Esophagus muscularis mucosa (tissue), 4 donors: Measurements from ENCODE around the gene PLXDC2. TPM values are rescaled to one million over a fixed set of nuclear protein-coding genes. Genes with fewer than 3 reads are reported as not detected.
A peak's percentile ranks its signal among the peaks of the same experiment; 100 is the strongest.

Source experiments
- DNase-seq: peaks from one replicate; pipeline ENCODE4 v3.0.0-alpha.2; 2017; ENCODE audit errors: extremely low spot score
- H3K27ac ChIP-seq, 4 donors: fragments of 200-600 bp; sonication (generic); replicated peaks in 1 of 4; 1 replicate in 3 of 4; 2 replicates in 1 of 4; pipeline ENCODE4 v1.5.1; 2016 to 2019; ENCODE audit warnings: mild to moderate bottlenecking in 1 of 4
- H3K27me3 ChIP-seq, 4 donors: fragments of 200-600 bp; sonication (generic); one replicate each; pipeline versions ENCODE4 v1.5.1 to v1.6.0; 2016 to 2019
- H3K36me3 ChIP-seq, 4 donors: fragments of 200-600 bp; sonication (generic); one replicate each; pipeline ENCODE4 v1.5.1; 2016 to 2019
- H3K4me1 ChIP-seq, 4 donors: fragments of 200-600 bp; sonication (generic); one replicate each; pipeline ENCODE4 v1.5.1; 2016 to 2019
- H3K4me3 ChIP-seq, 4 donors: fragments of 200-600 bp; sonication (generic); 1 replicate in 2 of 4; 2 replicates in 2 of 4; pipeline ENCODE4 v1.5.1; 2016 to 2019; ENCODE audit warnings: mild to moderate bottlenecking in 4 of 4, moderate library complexity in 1 of 4
- H3K9me3 ChIP-seq, 4 donors: fragments of 200-600 bp; sonication (generic); 1 replicate in 3 of 4; 2 replicates in 1 of 4; pipeline ENCODE4 v1.5.1; 2016 to 2019
- EP300 ChIP-seq: sonication (generic); formaldehyde crosslinking; IDR thresholded peaks from one replicate; pipeline ENCODE4 v1.6.1; 2017; ENCODE audit warnings: antibody characterized with exemption
- POLR2A ChIP-seq: fragments of 450-650 bp; IDR thresholded peaks from one replicate; pipeline ENCODE4 v1.6.1; 2017; ENCODE audit warnings: antibody characterized with exemption, moderate library complexity, mild to moderate bottlenecking, low read depth
- POLR2AphosphoS5 ChIP-seq, 2 donors: sonication (generic); formaldehyde crosslinking; IDR thresholded peaks; one replicate each; pipeline ENCODE4 v1.6.1; 2017; ENCODE audit warnings: antibody characterized with exemption in 2 of 2
- WGBS: methylation state at CpG from one replicate; pipeline ENCODE4 v1.1.5; 2018; 5-methylcytosine and 5-hydroxymethylcytosine counted together
- intact Hi-C: fragments of 100-400 bp; cut with DNase I; formaldehyde crosslinking; loops from one replicate; pipeline ENCODE4 v1.15.1; 2023
- total RNA-seq, 4 donors: library from RNA; depleted of rRNA; stranded (reverse); fragments of >200 nt; gene quantifications; one replicate each; pipeline versions ENCODE4 v1.1.0 to v1.2.1, GENCODE V29; 2016
- TF ChIP-seq, protein P1 (sequence below), 3 experiments: fragments of 200-600 bp in 2 of 3; fragments of 450-650 bp in 1 of 3; sonication (generic) in 2 of 3; IDR thresholded peaks; one replicate each; pipeline ENCODE4 v1.5.1; 2017 to 2019; ENCODE audit warnings: antibody characterized with exemption in 3 of 3, mild to moderate bottlenecking in 2 of 3, moderate library complexity in 1 of 3

PLXDC2 gene
- total RNA-seq, 4 donors from 2014 or later: 28.7 to 54.2 (median 42.4) TPM

- no peaks in the 10 kb centered on the region for H3K36me3 ChIP-seq
- H3K4me1 ChIP-seq: peaks cover 0 to 5% (median 0%) of the 10 kb centered on the region in 4 donors
- no peak for DNase-seq
- H3K27me3 ChIP-seq: no peaks in the 10 kb centered on the region
- no peak overlapping the region for H3K27ac ChIP-seq
- WGBS: 94% methylated on average over 5 of the region's 5 CpGs
- no peak overlapping the region for H3K4me3 ChIP-seq
- intact Hi-C loops: no loop called here
- no peaks in the 10 kb centered on the region for H3K9me3 ChIP-seq
- TF ChIP-seq POLR2AphosphoS5 (IDR thresholded peaks at IDR 0.05) (peak in 1 of 2 donors; percentile 26), POLR2A (no peak), EP300 (no peak)
Observed at GRCh38 chr10:19906108-19906791, 90.0 kb downstream of the PLXDC2 start.

DNA sequence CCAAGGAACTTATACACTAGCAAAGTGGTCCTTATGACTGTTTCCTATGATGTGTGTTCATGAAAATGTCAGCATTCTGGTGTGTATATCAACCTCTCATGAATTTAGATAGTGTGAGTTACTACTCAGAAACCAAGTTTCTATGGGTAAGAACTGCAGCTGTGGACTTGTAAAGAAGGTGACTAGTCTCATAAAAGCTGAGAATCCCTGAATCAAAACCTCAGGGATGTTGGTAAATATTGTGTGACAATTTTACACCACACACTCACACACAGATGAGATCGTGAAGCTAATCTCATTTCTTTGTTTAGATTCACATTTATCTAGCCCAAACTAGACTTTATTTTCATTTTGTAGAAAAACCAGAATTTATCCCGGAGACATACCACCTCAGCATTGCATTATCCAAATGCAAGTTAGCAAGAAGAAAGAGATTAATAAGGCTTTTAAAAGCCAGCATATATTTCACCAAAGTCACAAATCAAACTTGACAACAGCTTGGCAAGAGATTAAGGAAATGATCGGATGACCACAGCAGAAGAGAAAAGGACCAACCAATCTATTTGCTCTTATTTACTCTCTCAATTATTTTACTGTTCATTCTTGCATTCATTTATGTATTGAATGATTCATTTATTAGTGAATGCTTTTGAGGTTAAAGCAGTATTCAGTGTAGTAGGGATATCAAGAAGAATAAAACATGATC is 92.9 kb downstream of the PLXDC2 start:
- Histone ChIP-seq H3K9me3 (no peaks in the 10 kb centered on the region), H3K4me1 (no peaks in the 10 kb centered on the region), H3K36me3 (no peaks in the 10 kb centered on the region), H3K27ac (no peak overlapping the region), H3K27me3 (no peaks in the 10 kb centered on the region), H3K4me3 (no peak overlapping the region)
- intact Hi-C loops: no loop called here
- WGBS: 59% methylated on average over 3 of the region's 3 CpGs
- TF ChIP-seq POLR2A: no peak
- TF ChIP-seq, protein P1, sequence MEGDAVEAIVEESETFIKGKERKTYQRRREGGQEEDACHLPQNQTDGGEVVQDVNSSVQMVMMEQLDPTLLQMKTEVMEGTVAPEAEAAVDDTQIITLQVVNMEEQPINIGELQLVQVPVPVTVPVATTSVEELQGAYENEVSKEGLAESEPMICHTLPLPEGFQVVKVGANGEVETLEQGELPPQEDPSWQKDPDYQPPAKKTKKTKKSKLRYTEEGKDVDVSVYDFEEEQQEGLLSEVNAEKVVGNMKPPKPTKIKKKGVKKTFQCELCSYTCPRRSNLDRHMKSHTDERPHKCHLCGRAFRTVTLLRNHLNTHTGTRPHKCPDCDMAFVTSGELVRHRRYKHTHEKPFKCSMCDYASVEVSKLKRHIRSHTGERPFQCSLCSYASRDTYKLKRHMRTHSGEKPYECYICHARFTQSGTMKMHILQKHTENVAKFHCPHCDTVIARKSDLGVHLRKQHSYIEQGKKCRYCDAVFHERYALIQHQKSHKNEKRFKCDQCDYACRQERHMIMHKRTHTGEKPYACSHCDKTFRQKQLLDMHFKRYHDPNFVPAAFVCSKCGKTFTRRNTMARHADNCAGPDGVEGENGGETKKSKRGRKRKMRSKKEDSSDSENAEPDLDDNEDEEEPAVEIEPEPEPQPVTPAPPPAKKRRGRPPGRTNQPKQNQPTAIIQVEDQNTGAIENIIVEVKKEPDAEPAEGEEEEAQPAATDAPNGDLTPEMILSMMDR (IDR thresholded peaks at IDR 0.05): no peak
- no peak for TF ChIP-seq POLR2AphosphoS5 (IDR thresholded peaks at IDR 0.05)
- no peak for TF ChIP-seq EP300
- no peak for DNase-seq

GRCh38 chr10:19911886-19912285 is 95.7 kb downstream of the PLXDC2 start:
- intact Hi-C loops: no loop called here
- no peak overlapping the region for H3K4me3 ChIP-seq
- 60% methylated on average over 2 of the region's 2 CpGs for whole genome bisulfite sequencing

DNA sequence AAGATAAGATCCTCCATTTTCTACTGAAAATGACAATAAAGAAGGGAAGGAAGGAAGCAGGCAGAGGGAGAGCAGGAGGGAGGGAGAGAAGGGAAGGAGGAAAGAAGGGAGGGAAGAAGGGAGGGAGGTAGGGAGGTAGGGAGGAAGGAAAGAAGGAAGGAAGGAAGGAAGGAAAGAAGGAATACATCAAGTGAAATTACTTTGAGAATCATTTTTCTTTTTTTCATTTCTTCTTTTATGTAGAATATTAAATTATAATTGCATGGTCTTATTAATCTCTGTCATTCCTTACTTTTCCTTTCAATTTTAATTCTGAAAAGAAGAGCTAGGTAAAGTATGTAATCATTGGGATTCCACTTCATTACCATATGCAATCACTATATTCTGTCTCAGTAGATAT is 97.8 kb downstream of the PLXDC2 start:
- TF ChIP-seq, protein P1 (IDR thresholded peaks at IDR 0.05): no peak
- no peak for TF ChIP-seq POLR2AphosphoS5 (IDR thresholded peaks at IDR 0.05)
- TF ChIP-seq EP300: no peak
- no peak for TF ChIP-seq POLR2A
- H3K4me1 ChIP-seq: peaks cover 11 to 13% (median 12%) of the 10 kb centered on the region in 4 donors
- no peaks in the 10 kb centered on the region for H3K9me3 ChIP-seq
- H3K4me3 ChIP-seq: no peak overlapping the region
- intact Hi-C loops: no loop called here
- no peaks in the 10 kb centered on the region for H3K27me3 ChIP-seq
- DNase-seq: no peak
- H3K36me3 ChIP-seq: no peaks in the 10 kb centered on the region
- no peak overlapping the region for H3K27ac ChIP-seq

More at GRCh38 chr10:19911886-19912285, 95.7 kb downstream of the PLXDC2 start:
- Histone ChIP-seq H3K9me3 (no peaks in the 10 kb centered on the region), H3K27ac (no peak overlapping the region), H3K27me3 (no peaks in the 10 kb centered on the region), H3K36me3 (no peaks in the 10 kb centered on the region), H3K4me1 (no peaks in the 10 kb centered on the region)
- DNase-seq: no peak
- TF ChIP-seq POLR2AphosphoS5 (IDR thresholded peaks at IDR 0.05) (no peak), EP300 (no peak), POLR2A (no peak)
- TF ChIP-seq, protein P1 (IDR thresholded peaks at IDR 0.05): no peak

- H3K36me3 ChIP-seq: no peaks in the 10 kb centered on the region
- no peak for TF ChIP-seq POLR2A
- TF ChIP-seq, protein P1 (IDR thresholded peaks at IDR 0.05): no peak
- no peak for TF ChIP-seq POLR2AphosphoS5 (IDR thresholded peaks at IDR 0.05)
- TF ChIP-seq EP300: no peak
- H3K27ac ChIP-seq: no peak overlapping the region
- no peaks in the 10 kb centered on the region for H3K9me3 ChIP-seq
- no peak overlapping the region for H3K4me3 ChIP-seq
- DNase-seq: no peak
- peaks cover 17 to 24% (median 23%) of the 10 kb centered on the region in 4 donors for H3K4me1 ChIP-seq
- no peaks in the 10 kb centered on the region for H3K27me3 ChIP-seq
- intact Hi-C loops: no loop called here
Observed at GRCh38 chr10:19915125-19915524, 98.9 kb downstream of the PLXDC2 start.
